Body of pancreas (tissue), 4 donors: ENCODE results near the gene DRGX. TPM values are rescaled to one million over a fixed set of nuclear protein-coding genes. Genes with fewer than 3 reads are reported as not detected.

ENCODE experiments used
- ATAC-seq: fragments of 150-250 bp; one replicate; pipeline ENCODE4 v1.9.1; 2016
- DNase-seq, 4 donors: peaks; one replicate each; pipeline ENCODE4 v3.0.0-alpha.2; 2019
- H3K27ac ChIP-seq, 4 donors: fragments of 200-600 bp; sonication (generic); 1 replicate in 3 of 4; 2 replicates in 1 of 4; pipeline versions ENCODE4 v1.5.1 to v1.6.1; 2016 to 2019; ENCODE audit warnings: mild to moderate bottlenecking in 1 of 4, mixed read lengths in 1 of 4, moderate library complexity in 1 of 4
- H3K27me3 ChIP-seq, 2 donors: fragments of 200-600 bp; sonication (generic); one replicate each; pipeline ENCODE4 v1.6.0; 2016; ENCODE audit warnings: mild to moderate bottlenecking in 1 of 2
- H3K36me3 ChIP-seq, 2 donors: fragments of 200-600 bp; sonication (generic); replicated peaks in 1 of 2; 2 replicates each; pipeline ENCODE4 v1.5.1; 2016; ENCODE audit warnings: low read depth in 2 of 2; ENCODE audit not compliant: insufficient read depth in 1 of 2
- H3K4me1 ChIP-seq: fragments of 200-600 bp; sonication (generic); one replicate; pipeline ENCODE4 v1.6.0; 2016
- H3K4me3 ChIP-seq, 2 donors: fragments of 200-600 bp; sonication (generic); 1 replicate in 1 of 2; 2 replicates in 1 of 2; pipeline ENCODE4 v1.5.1; 2016 to 2019
- H3K9me3 ChIP-seq, 3 donors: fragments of 200-600 bp; sonication (generic); 1 replicate in 2 of 3; 2 replicates in 1 of 3; pipeline ENCODE4 v1.5.1; 2016
- POLR2A ChIP-seq, 3 donors: fragments of 450-650 bp; IDR thresholded peaks; one replicate each; pipeline ENCODE4 v1.6.1; 2016; ENCODE audit warnings: antibody characterized with exemption in 3 of 3, mild to moderate bottlenecking in 2 of 3
- WGBS, 2 donors: methylation state at CpG; one replicate each; pipeline ENCODE4 v1.1.5; 2017; 5-methylcytosine and 5-hydroxymethylcytosine counted together
- intact Hi-C: fragments of 100-400 bp; cut with DNase I; formaldehyde crosslinking; loops from one replicate; pipeline ENCODE4 v1.15.1; 2023
- total RNA-seq, 2 donors: library from RNA; depleted of rRNA; stranded (reverse); fragments of >200 nt; gene quantifications; one replicate each; pipeline ENCODE4 v1.1.0, GENCODE V29; 2016
- TF ChIP-seq, protein P1 (sequence below), 7 experiments: fragments of 450-650 bp in 4 of 7; fragments of 200-600 bp in 3 of 7; sonication (generic) in 3 of 7; IDR thresholded peaks; one replicate each; pipeline ENCODE4 v1.5.1; 2016 to 2019; ENCODE audit warnings: antibody characterized with exemption in 7 of 7

Gene DRGX
- total RNA-seq, 2 donors from 2014 or later, result not detected

DNA sequence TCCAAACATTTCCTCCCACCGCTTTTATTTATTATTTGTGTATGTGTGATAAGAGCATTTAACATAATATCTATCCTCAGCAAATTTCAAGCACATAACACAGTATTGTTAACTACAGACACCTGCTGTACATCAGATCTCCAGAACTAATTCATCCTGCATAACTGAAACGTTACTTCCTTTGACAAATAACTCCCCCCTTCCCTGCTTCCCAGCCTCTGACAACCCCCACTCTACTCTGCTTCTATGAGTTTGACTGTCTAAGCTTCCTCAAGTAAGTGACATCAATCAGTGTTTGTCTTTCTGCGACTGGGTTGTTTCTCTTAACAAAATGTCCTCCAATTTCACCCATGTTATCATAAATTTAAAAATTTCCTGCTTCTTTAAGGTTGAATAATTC is 74.9 kb downstream of the DRGX start:
- Histone ChIP-seq H3K9me3 (no peaks in the 10 kb centered on the region), H3K27me3 (no peaks in the 10 kb centered on the region), H3K4me1 (no peaks in the 10 kb centered on the region), H3K36me3 (no peaks in the 10 kb centered on the region), H3K27ac (no peak overlapping the region), H3K4me3 (no peak overlapping the region)
- DNase-seq, result no peak
- ATAC-seq, result no peak
- WGBS, 2 donors, result 67 to 68% methylated on average over 3 of the region's 3 CpGs
- no peak for TF ChIP-seq POLR2A (IDR thresholded peaks at IDR 0.05)
- TF ChIP-seq, protein P1, sequence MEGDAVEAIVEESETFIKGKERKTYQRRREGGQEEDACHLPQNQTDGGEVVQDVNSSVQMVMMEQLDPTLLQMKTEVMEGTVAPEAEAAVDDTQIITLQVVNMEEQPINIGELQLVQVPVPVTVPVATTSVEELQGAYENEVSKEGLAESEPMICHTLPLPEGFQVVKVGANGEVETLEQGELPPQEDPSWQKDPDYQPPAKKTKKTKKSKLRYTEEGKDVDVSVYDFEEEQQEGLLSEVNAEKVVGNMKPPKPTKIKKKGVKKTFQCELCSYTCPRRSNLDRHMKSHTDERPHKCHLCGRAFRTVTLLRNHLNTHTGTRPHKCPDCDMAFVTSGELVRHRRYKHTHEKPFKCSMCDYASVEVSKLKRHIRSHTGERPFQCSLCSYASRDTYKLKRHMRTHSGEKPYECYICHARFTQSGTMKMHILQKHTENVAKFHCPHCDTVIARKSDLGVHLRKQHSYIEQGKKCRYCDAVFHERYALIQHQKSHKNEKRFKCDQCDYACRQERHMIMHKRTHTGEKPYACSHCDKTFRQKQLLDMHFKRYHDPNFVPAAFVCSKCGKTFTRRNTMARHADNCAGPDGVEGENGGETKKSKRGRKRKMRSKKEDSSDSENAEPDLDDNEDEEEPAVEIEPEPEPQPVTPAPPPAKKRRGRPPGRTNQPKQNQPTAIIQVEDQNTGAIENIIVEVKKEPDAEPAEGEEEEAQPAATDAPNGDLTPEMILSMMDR (IDR thresholded peaks at IDR 0.05), result no peak
- intact Hi-C loops, result no loop called here

GRCh38 chr10:49320191-49320590 is 75.7 kb downstream of the DRGX start:
- no peaks in the 10 kb centered on the region for H3K27me3 ChIP-seq
- no peaks in the 10 kb centered on the region for H3K9me3 ChIP-seq
- intact Hi-C loops, result no loop called here
- no peak overlapping the region for H3K4me3 ChIP-seq
- H3K4me1 ChIP-seq, result no peaks in the 10 kb centered on the region
- DNase-seq (no peak), ATAC-seq (no peak)
- no peak overlapping the region for H3K27ac ChIP-seq
- H3K36me3 ChIP-seq, result no peaks in the 10 kb centered on the region
- TF ChIP-seq, protein P1 (IDR thresholded peaks at IDR 0.05), result no peak
- no peak for TF ChIP-seq POLR2A (IDR thresholded peaks at IDR 0.05)
- 91 to 94% methylated on average over 2 of the region's 2 CpGs for WGBS, 2 donors

GRCh38 chr10:49319206-49319605 is 76.7 kb downstream of the DRGX start:
- ATAC-seq, result no peak
- Histone ChIP-seq H3K9me3 (no peaks in the 10 kb centered on the region), H3K27me3 (no peaks in the 10 kb centered on the region), H3K4me1 (no peaks in the 10 kb centered on the region), H3K4me3 (no peak overlapping the region), H3K27ac (no peak overlapping the region), H3K36me3 (no peaks in the 10 kb centered on the region)
- WGBS, 2 donors, result 76 to 95% methylated on average over 1 of the region's 1 CpG
- DNase-seq, result no peak
- TF ChIP-seq, protein P1 (IDR thresholded peaks at IDR 0.05), result no peak
- no peak for TF ChIP-seq POLR2A (IDR thresholded peaks at IDR 0.05)
- intact Hi-C loops, result no loop called here

GRCh38 chr10:49318755-49319154 is 77.1 kb downstream of the DRGX start:
- Histone ChIP-seq H3K4me3 (no peak overlapping the region), H3K27ac (no peak overlapping the region), H3K9me3 (no peaks in the 10 kb centered on the region), H3K27me3 (no peaks in the 10 kb centered on the region), H3K4me1 (no peaks in the 10 kb centered on the region), H3K36me3 (no peaks in the 10 kb centered on the region)
- TF ChIP-seq POLR2A (IDR thresholded peaks at IDR 0.05), result no peak
- TF ChIP-seq, protein P1 (IDR thresholded peaks at IDR 0.05), result no peak
- DNase-seq (no peak), ATAC-seq (no peak)
- intact Hi-C loops, result no loop called here

DNA sequence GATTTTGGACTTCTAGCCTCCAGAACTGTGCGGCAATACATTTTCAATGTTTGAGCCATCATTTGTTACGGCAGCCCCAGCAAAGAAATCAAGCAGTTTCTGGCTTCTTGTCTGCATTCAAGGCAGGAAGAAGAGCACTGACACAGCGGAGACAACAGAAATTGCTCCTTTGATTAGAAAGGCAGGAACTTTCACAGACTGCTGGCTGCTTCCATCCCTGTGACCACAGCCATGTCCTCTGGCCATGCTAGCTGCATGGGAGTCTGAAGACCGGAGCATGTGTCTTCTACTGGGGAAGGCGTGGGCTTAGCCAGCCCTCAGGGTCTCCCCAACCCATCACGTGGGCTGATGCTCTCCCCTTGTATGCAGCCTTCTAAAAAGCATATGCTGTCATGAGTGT is 77.9 kb downstream of the DRGX start:
- TF ChIP-seq, protein P1 (IDR thresholded peaks at IDR 0.05), result no peak
- no peak for TF ChIP-seq POLR2A (IDR thresholded peaks at IDR 0.05)
- H3K4me1 ChIP-seq, result no peaks in the 10 kb centered on the region
- intact Hi-C loops, result no loop called here
- 84 to 88% methylated on average over 6 of the region's 6 CpGs for WGBS, 2 donors
- no peaks in the 10 kb centered on the region for H3K36me3 ChIP-seq
- no peak for DNase-seq
- H3K4me3 ChIP-seq, result no peak overlapping the region
- no peak for ATAC-seq
- H3K9me3 ChIP-seq, result no peaks in the 10 kb centered on the region
- no peaks in the 10 kb centered on the region for H3K27me3 ChIP-seq
- H3K27ac ChIP-seq, result no peak overlapping the region
